ENCODE data around the gene FARS2.

DNA sequence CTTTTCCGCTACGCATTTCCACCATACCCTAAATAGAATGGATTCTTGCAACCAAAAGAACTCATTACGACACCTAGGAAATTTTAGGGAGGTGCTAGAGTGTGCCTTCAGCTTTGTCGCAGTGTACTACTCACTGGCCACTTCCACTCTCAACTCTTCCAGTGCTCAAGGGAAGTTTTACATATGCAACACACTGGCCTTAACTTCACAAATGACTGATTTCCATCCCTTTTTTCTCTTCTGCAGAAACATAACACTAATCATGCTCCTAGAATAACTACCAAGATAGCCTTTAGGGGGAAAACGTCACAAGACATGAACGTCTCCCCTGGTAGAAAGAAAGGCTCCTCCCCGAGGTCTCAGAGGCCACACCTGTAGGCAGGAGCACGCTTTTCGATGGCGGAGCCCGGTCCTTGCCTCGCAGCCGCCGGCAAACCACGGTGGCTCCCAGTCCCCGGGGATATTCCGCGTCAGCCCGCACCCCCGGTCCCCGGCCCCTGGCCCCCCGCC, 1.1 kb upstream of the FARS2 start:
- TF ChIP-seq, protein P1, sequence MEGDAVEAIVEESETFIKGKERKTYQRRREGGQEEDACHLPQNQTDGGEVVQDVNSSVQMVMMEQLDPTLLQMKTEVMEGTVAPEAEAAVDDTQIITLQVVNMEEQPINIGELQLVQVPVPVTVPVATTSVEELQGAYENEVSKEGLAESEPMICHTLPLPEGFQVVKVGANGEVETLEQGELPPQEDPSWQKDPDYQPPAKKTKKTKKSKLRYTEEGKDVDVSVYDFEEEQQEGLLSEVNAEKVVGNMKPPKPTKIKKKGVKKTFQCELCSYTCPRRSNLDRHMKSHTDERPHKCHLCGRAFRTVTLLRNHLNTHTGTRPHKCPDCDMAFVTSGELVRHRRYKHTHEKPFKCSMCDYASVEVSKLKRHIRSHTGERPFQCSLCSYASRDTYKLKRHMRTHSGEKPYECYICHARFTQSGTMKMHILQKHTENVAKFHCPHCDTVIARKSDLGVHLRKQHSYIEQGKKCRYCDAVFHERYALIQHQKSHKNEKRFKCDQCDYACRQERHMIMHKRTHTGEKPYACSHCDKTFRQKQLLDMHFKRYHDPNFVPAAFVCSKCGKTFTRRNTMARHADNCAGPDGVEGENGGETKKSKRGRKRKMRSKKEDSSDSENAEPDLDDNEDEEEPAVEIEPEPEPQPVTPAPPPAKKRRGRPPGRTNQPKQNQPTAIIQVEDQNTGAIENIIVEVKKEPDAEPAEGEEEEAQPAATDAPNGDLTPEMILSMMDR (IDR thresholded peaks at IDR 0.05; ENCODE audit: low read depth, low read length): no peak
- TF ChIP-seq POLR2A (IDR thresholded peaks at IDR 0.05; ENCODE audit: extremely low read depth, insufficient read length): no peak

All from NB4 (cell line).